ENCODE data around the gene LSMEM2. TPM values are rescaled to one million over a fixed set of nuclear protein-coding genes. Genes with fewer than 3 reads are reported as not detected.

LSMEM2 gene
- total and polyA plus RNA-seq, 2 experiments from 2014 or later = 0.59 to 0.86 TPM

DNA sequence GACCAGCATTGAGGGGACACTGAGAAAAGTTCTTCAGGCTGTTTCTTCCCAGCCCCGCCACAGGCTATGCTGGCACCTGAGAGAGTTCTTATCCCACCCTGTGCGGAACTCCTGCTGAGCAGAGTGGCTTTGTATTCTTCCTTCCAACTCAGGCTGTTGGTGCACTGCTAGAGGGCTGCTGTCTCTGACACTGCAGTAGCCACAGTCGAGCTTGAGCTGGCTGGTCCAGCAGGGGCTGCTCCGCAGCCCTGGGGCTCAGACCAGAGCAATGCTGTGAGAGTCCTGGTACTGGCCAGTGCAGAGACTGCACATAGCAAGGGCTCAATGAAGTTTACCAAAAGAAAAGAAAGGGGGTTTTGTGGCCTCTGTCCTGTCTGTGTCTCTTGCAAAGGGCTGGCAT lies 39.2 kb upstream of the LSMEM2 start (continued):
- TF ChIP-seq, protein P1, sequence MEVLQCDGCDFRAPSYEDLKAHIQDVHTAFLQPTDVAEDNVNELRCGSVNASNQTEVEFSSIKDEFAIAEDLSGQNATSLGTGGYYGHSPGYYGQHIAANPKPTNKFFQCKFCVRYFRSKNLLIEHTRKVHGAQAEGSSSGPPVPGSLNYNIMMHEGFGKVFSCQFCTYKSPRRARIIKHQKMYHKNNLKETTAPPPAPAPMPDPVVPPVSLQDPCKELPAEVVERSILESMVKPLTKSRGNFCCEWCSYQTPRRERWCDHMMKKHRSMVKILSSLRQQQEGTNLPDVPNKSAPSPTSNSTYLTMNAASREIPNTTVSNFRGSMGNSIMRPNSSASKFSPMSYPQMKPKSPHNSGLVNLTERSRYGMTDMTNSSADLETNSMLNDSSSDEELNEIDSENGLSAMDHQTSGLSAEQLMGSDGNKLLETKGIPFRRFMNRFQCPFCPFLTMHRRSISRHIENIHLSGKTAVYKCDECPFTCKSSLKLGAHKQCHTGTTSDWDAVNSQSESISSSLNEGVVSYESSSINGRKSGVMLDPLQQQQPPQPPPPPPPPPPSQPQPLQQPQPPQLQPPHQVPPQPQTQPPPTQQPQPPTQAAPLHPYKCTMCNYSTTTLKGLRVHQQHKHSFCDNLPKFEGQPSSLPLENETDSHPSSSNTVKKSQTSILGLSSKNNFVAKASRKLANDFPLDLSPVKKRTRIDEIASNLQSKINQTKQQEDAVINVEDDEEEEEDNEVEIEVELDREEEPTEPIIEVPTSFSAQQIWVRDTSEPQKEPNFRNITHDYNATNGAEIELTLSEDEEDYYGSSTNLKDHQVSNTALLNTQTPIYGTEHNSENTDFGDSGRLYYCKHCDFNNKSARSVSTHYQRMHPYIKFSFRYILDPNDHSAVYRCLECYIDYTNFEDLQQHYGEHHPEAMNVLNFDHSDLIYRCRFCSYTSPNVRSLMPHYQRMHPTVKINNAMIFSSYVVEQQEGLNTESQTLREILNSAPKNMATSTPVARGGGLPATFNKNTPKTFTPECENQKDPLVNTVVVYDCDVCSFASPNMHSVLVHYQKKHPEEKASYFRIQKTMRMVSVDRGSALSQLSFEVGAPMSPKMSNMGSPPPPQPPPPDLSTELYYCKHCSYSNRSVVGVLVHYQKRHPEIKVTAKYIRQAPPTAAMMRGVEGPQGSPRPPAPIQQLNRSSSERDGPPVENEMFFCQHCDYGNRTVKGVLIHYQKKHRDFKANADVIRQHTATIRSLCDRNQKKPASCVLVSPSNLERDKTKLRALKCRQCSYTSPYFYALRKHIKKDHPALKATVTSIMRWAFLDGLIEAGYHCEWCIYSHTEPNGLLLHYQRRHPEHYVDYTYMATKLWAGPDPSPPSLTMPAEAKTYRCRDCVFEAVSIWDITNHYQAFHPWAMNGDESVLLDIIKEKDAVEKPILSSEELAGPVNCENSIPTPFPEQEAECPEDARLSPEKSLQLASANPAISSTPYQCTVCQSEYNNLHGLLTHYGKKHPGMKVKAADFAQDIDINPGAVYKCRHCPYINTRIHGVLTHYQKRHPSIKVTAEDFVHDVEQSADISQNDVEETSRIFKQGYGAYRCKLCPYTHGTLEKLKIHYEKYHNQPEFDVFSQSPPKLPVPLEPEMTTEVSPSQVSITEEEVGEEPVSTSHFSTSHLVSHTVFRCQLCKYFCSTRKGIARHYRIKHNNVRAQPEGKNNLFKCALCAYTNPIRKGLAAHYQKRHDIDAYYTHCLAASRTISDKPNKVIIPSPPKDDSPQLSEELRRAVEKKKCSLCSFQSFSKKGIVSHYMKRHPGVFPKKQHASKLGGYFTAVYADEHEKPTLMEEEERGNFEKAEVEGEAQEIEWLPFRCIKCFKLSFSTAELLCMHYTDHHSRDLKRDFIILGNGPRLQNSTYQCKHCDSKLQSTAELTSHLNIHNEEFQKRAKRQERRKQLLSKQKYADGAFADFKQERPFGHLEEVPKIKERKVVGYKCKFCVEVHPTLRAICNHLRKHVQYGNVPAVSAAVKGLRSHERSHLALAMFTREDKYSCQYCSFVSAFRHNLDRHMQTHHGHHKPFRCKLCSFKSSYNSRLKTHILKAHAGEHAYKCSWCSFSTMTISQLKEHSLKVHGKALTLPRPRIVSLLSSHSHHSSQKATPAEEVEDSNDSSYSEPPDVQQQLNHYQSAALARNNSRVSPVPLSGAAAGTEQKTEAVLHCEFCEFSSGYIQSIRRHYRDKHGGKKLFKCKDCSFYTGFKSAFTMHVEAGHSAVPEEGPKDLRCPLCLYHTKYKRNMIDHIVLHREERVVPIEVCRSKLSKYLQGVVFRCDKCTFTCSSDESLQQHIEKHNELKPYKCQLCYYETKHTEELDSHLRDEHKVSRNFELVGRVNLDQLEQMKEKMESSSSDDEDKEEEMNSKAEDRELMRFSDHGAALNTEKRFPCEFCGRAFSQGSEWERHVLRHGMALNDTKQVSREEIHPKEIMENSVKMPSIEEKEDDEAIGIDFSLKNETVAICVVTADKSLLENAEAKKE (CRISPR knock-in tag; IDR thresholded peaks at IDR 0.05) = no peak
- TF ChIP-seq, protein P2, sequence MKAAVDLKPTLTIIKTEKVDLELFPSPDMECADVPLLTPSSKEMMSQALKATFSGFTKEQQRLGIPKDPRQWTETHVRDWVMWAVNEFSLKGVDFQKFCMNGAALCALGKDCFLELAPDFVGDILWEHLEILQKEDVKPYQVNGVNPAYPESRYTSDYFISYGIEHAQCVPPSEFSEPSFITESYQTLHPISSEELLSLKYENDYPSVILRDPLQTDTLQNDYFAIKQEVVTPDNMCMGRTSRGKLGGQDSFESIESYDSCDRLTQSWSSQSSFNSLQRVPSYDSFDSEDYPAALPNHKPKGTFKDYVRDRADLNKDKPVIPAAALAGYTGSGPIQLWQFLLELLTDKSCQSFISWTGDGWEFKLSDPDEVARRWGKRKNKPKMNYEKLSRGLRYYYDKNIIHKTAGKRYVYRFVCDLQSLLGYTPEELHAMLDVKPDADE (IDR thresholded peaks at IDR 0.05) = no peak
- TF ChIP-seq ZNF114 (CRISPR knock-in tag; IDR thresholded peaks at IDR 0.05) (no peak), POLR2AphosphoS5 (IDR thresholded peaks at IDR 0.05; ENCODE audit: low read depth) (no peak)

DNA sequence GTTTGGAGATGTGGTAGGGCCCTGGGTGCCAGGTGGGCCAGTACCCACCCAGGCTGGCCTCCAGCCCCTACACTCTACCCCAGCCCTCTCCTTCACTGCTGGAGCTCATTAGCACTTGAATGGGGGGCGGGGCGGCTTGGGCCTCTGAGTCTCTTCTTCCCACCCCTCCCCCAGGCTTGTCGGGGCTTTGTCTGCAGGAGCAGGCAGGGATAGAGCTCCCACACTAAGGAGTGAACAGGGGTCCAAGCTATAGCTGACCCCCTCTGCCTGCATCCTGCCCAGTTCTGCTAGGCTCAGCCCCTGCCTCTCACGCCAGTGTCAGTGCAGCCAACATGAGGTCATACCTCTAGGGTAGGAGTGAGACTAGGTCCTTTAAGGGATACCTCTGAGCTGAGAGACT lies 37.7 kb upstream of the LSMEM2 start:
- Histone ChIP-seq H3K79me2 (replicated peaks; ENCODE audit: insufficient read depth) (peaks cover 92% of the 10 kb centered on the region), H3K27ac (ENCODE audit: low read depth) (peak overlapping the region; percentile 97), H3K4me2 (peak overlapping the region; percentile 84), H3K9me2 (ENCODE audit: insufficient read depth) (no peaks in the 10 kb centered on the region), H3K36me3 (ENCODE audit: insufficient read depth) (no peaks in the 10 kb centered on the region), H3K4me1 (ENCODE audit: insufficient read depth) (peaks cover 76% of the 10 kb centered on the region), H3K27me3 (ENCODE audit: insufficient read depth) (no peaks in the 10 kb centered on the region), H2AFZ (no peak overlapping the region), H4K20me1 (replicated peaks; ENCODE audit: insufficient read depth) (peaks cover 42% of the 10 kb centered on the region), H3F3A (replicated peaks; ENCODE audit: low read depth) (peaks cover 34% of the 10 kb centered on the region), H3K4me3 (peak overlapping the region; percentile 60)
- H3K4me3 Mint-ChIP-seq = peak overlapping the region; percentile 63
- H3K36me3 Mint-ChIP-seq (ENCODE audit: low read depth) = peaks cover 11% of the 10 kb centered on the region
- peaks cover 84% of the 10 kb centered on the region for H3K4me1 Mint-ChIP-seq
- H3K27ac Mint-ChIP-seq = peak overlapping the region; percentile 95
- no peaks in the 10 kb centered on the region for H3K9me3 Mint-ChIP-seq
- TF ChIP-seq POLR2AphosphoS5 (IDR thresholded peaks at IDR 0.05; ENCODE audit: low read depth) (peak; percentile 41), STAT1 (IDR thresholded peaks at IDR 0.05; ENCODE audit: unreplicated experiment) (no peak), CREB1 (CRISPR knock-in tag; IDR thresholded peaks at IDR 0.05; ENCODE audit: low read depth) (peak; percentile 51; the same call in 1 of the 2 replicates)
- peaks cover 27% of the 10 kb centered on the region for H3K27me3 Mint-ChIP-seq (ENCODE audit: insufficient read depth, low read depth, poor library complexity)
- DNase-seq (ENCODE audit: low spot score) (peak; percentile 99), ATAC-seq (peak; percentile 53)

All from GM23338 (cell line).